GM06990 (cell line): ENCODE results near the gene RER1.

Experiments
- DNase-seq: peaks from one replicate; pipeline ENCODE4 v3.0.0-alpha.2; 2011; ENCODE audit not compliant: insufficient read length; ENCODE audit errors: extremely low read depth
- H3K27me3 ChIP-seq: replicated peaks from 2 replicates; pipeline ENCODE4 v1.6.0; 2011; ENCODE audit warnings: low read length; ENCODE audit not compliant: control insufficient read depth, insufficient read depth
- H3K36me3 ChIP-seq: 2 replicates; pipeline ENCODE4 v1.5.1; 2011; ENCODE audit warnings: low read length; ENCODE audit not compliant: control insufficient read depth, insufficient read depth
- H3K4me3 ChIP-seq: replicated peaks from 2 replicates; pipeline ENCODE4 v1.5.1; 2011; ENCODE audit warnings: low read depth, mild to moderate bottlenecking, control low read depth, low read length
- CTCF ChIP-seq: IDR thresholded peaks from 2 replicates; pipeline ENCODE4 v1.5.1; 2011; ENCODE audit warnings: low read length, control low read depth, mild to moderate bottlenecking, inconsistent platforms; ENCODE audit not compliant: insufficient read depth, poor library complexity, severe bottlenecking

The RER1 gene

DNA sequence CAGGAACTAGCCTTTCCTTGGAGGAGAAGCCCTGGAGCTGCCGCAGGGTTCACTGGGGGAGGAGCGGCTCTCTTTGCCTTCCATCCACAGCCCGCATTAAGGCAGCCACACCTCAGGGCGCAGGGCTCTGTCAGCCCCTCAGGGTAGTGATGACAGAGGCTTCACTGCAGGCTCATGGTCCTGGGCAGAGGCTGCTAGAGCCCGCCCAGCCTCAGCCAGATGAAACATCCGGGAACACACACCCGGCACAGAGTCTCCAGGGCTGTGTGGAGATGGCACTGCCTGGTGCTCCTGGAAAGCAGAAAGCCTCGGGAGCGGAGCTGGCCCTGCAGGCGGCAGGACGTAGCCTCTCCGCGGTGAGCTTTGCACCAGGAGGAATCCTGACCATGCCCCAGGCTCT lies 50.1 kb downstream of the RER1 start:
- DNase-seq, result no peak
- H3K27me3 ChIP-seq, result peaks cover 2% of the 10 kb centered on the region; the same call in 1 of the 2 replicates
- TF ChIP-seq CTCF, result no peak
- no peak overlapping the region for H3K4me3 ChIP-seq
- H3K36me3 ChIP-seq, result no peaks in the 10 kb centered on the region

DNA sequence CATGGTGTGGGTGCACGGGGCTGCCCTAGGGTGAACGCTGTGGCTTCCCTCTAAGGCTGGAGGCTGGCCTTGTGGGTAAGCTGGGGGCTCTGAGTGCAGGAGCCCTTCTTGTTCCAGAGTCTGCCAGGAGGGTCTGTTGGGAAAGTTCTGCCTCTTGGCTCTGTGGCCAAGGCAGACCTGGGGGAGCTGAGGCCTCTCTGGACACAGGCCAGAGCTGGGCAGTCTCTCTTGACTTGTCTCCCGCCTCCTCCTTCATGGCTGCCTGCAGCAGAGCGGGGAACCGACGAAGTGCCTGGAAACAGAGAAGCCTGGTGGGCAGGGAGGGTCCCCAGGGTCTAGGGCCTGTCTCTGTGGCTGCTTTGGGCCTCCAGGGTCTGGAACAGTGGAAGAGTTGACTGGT lies 51.0 kb downstream of the RER1 start:
- no peak for DNase-seq
- peaks cover 2% of the 10 kb centered on the region; the same call in 1 of the 2 replicates for H3K27me3 ChIP-seq
- no peak for TF ChIP-seq CTCF
- no peaks in the 10 kb centered on the region for H3K36me3 ChIP-seq
- no peak overlapping the region for H3K4me3 ChIP-seq

GRCh38 chr1:2443277-2444137 lies 51.9 kb downstream of the RER1 start:
- Histone ChIP-seq H3K36me3 (no peaks in the 10 kb centered on the region), H3K27me3 (peaks cover 2% of the 10 kb centered on the region; the same call in 1 of the 2 replicates), H3K4me3 (no peak overlapping the region)
- no peak for DNase-seq
- TF ChIP-seq CTCF, result no peak

GRCh38 chr1:2444138-2444591 lies 52.5 kb downstream of the RER1 start:
- peaks cover 2% of the 10 kb centered on the region; the same call in 1 of the 2 replicates for H3K27me3 ChIP-seq
- DNase-seq, result no peak
- H3K36me3 ChIP-seq, result no peaks in the 10 kb centered on the region
- H3K4me3 ChIP-seq, result no peak overlapping the region
- no peak for TF ChIP-seq CTCF

DNA sequence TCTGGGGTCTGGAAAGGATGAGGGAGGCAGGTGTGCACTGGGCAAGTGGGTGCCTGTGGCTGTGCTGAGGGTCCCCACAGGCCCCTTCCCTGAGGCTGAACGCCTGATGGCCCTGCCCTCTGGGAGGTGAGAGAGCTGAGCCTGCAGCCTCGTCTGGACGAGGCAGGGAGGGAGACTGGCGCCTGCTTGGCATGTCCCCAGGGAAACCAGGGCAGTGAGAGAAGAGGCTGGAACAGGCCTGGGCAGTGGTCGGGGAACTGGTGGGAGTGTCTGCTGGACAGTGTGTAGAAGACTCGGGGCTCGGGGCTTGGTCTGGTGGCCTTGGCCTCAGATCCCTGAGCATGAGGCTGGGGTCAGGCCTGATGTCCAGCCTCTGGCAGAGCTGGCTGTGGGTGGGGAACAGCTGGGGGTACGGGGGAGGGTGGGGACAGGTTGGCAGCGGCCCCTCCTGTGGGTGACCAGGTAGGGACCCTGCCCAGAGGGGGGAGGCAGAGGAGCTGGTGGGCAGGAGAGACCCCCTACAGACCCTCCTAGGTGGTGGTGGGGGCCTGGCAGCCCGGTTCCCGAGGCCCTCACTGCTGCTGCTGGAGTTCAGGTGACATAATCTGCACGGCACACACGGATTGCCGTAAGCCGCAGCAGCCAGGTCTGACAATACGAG lies 53.7 kb downstream of the RER1 start:
- no peak for TF ChIP-seq CTCF
- Histone ChIP-seq H3K36me3 (no peaks in the 10 kb centered on the region), H3K4me3 (no peak overlapping the region), H3K27me3 (peaks cover 2% of the 10 kb centered on the region; the same call in 1 of the 2 replicates)
- no peak for DNase-seq
